ENCODE results near the gene PRSS36.
"Not testable (repeated sequence)": the region's sequence is repeated elsewhere in the genome, so short reads cannot be mapped to it uniquely, and the experiment has no call there.

PRSS36 gene

DNA sequence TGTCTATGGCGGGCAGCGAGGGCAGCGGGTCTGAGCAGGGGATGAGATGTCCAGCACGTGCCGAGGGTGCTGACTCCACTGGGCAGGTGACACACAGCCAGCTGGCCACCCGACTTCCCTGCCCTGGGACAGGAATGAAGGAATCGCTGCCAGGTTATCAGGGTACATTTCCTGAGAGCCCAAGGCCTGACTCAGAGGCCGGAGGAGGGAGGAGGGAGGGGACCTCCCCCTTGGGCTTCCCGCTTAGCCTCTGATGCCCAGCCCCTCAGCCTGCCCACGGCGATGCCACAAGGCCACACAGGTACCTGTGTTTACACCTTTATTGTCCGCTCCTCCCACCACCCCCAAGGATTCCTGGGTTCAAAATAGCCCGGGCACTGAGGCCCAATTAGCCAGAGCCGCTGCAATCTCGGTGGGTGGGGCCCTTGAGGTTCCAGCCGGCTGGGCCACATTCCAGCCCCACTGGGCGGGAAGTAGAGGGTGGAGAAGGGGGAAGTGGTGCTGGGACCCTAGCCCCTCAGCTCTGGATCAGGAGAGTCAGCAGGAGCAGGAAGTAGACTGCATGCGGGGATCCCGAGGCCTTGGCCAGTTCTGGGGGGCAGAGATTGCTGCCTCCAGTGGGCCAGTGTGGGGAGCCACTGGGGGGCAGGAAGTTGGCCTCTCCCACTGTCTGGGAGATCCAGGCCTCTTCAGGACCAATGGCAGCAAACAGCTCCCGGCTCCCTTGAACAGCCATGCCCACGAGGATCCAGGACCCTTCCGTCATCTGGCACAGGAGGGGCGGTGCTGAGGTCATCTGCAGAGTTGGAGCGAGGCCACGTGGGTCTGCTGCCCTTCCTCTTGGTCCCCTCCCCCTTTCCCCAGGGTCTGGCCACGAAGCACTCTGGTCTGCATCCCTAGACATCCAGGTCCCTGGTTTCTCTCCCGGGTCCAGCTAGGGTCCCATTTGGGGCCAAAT is 11.0 kb downstream of the PRSS36 start:
- Histone ChIP-seq H3K27ac (ENCODE audit: low read length) (no peak overlapping the region), H4K20me1 (ENCODE audit: insufficient read depth, low read length) (no peaks in the 10 kb centered on the region), H2AFZ (ENCODE audit: low read depth, low read length) (no peak overlapping the region), H3K79me2 (ENCODE audit: insufficient read depth, low read length) (no peaks in the 10 kb centered on the region), H3K4me2 (ENCODE audit: insufficient read depth, low read length) (no peak overlapping the region), H3K4me3 (ENCODE audit: low read depth in 1 of 2, low read length in 2 of 2) (no peak overlapping the region), H3K27me3 (ENCODE audit: insufficient read depth, low read length, poor library complexity) (no peaks in the 10 kb centered on the region), H3K9me3 (ENCODE audit: insufficient read depth, low read length, severe bottlenecking) (no peaks in the 10 kb centered on the region), H3K9ac (ENCODE audit: low read depth, low read length) (no peak overlapping the region), H3K36me3 (ENCODE audit: insufficient read depth, low read length) (no peaks in the 10 kb centered on the region), H3K4me1 (ENCODE audit: insufficient read depth, low read length) (peaks cover 18% of the 10 kb centered on the region)
- ATAC-seq (ENCODE audit: insufficient read depth, low read depth) (no peak), DNase-seq (no peak)
- TF ChIP-seq, protein P1, sequence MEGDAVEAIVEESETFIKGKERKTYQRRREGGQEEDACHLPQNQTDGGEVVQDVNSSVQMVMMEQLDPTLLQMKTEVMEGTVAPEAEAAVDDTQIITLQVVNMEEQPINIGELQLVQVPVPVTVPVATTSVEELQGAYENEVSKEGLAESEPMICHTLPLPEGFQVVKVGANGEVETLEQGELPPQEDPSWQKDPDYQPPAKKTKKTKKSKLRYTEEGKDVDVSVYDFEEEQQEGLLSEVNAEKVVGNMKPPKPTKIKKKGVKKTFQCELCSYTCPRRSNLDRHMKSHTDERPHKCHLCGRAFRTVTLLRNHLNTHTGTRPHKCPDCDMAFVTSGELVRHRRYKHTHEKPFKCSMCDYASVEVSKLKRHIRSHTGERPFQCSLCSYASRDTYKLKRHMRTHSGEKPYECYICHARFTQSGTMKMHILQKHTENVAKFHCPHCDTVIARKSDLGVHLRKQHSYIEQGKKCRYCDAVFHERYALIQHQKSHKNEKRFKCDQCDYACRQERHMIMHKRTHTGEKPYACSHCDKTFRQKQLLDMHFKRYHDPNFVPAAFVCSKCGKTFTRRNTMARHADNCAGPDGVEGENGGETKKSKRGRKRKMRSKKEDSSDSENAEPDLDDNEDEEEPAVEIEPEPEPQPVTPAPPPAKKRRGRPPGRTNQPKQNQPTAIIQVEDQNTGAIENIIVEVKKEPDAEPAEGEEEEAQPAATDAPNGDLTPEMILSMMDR (IDR thresholded peaks at IDR 0.05; ENCODE audit: borderline replicate concordance, extremely low read depth, low read length, poor library complexity, severe bottlenecking), result no peak

DNA sequence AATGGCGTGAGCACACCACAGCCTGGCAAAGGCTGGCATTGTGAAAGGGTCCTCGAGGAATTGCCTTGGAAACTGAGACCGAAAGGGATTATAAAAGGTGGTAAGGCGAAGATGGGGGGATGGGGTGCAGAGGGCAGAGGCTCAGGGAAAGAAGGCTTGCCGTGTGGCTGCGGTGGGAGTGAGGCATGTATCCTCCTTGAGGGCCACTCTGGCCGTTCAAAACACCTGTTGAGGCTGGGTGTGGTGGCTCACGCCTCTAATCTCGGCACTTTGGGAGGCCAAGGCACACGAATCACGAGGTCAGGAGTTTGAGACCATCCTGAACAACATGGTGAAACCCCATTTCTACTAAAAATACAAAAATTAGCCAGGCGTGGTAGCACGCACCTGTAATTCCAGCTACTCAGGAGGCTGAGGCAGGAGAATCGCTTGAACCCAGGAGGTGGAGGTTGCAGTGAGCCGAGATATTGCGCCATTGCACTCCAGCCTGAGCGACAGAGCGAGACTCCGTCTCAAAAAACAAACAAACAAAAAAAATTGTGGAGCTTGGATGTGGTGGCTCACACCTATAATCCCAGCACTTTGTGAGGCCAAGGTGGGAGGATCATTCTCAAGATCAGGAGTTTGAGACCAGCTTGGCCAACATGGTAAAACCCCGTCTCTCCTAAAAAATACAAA is 12.9 kb downstream of the PRSS36 start:
- not testable (repeated sequence) for H3K4me3 ChIP-seq (ENCODE audit: low read depth in 1 of 2, low read length in 2 of 2); H3K4me2 ChIP-seq (ENCODE audit: insufficient read depth, low read length)

DNA sequence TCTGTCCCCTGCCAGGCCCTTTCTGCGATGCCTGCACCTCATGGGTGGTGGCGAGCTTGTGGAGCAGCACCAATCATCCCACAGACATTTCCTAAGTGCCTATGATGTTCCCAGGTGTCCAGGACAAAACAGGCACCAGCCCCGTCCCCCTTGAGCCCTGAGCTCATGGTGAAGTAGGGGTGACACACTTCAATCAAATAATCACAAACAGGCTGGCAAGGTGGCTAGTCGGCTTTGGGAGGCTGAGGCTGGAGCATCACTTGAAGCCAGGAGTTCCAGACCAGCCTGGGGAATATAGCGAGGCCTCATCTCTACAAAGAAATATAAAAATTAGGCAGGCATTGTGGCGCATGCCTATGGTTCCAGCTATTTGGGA is 13.6 kb downstream of the PRSS36 start:
- H3K27ac ChIP-seq (ENCODE audit: low read length), result no peak overlapping the region
- no peaks in the 10 kb centered on the region for H4K20me1 ChIP-seq (ENCODE audit: insufficient read depth, low read length)
- peaks cover 9% of the 10 kb centered on the region for H3K36me3 ChIP-seq (ENCODE audit: insufficient read depth, low read length)
- no peak overlapping the region for H2AFZ ChIP-seq (ENCODE audit: low read depth, low read length)
- no peak overlapping the region for H3K9ac ChIP-seq (ENCODE audit: low read depth, low read length)
- no peak overlapping the region for H3K4me2 ChIP-seq (ENCODE audit: insufficient read depth, low read length)
- no peaks in the 10 kb centered on the region for H3K27me3 ChIP-seq (ENCODE audit: insufficient read depth, low read length, poor library complexity)
- peaks cover 3% of the 10 kb centered on the region for H3K4me1 ChIP-seq (ENCODE audit: insufficient read depth, low read length)
- H3K4me3 ChIP-seq (ENCODE audit: low read depth in 1 of 2, low read length in 2 of 2), result no peak overlapping the region
- DNase-seq, result no peak
- H3K79me2 ChIP-seq (ENCODE audit: insufficient read depth, low read length), result no peaks in the 10 kb centered on the region
- TF ChIP-seq EZH2 (IDR thresholded peaks at IDR 0.05; ENCODE audit: borderline replicate concordance, low read depth, low read length, severe bottlenecking), result no peak
- TF ChIP-seq, protein P1 (IDR thresholded peaks at IDR 0.05; ENCODE audit: borderline replicate concordance, extremely low read depth, low read length, poor library complexity, severe bottlenecking), result no peak
- no peaks in the 10 kb centered on the region for H3K9me3 ChIP-seq (ENCODE audit: insufficient read depth, low read length, severe bottlenecking)
- ATAC-seq (ENCODE audit: insufficient read depth, low read depth), result no peak

More for the DNA sequence above, 12.9 kb downstream of the PRSS36 start:
- not testable (repeated sequence) for H4K20me1 ChIP-seq (ENCODE audit: insufficient read depth, low read length); H3K9ac ChIP-seq (ENCODE audit: low read depth, low read length); H3K27me3 ChIP-seq (ENCODE audit: insufficient read depth, low read length, poor library complexity); H3K36me3 ChIP-seq (ENCODE audit: insufficient read depth, low read length); DNase-seq; ATAC-seq (ENCODE audit: insufficient read depth, low read depth); H2AFZ ChIP-seq (ENCODE audit: low read depth, low read length); H3K27ac ChIP-seq (ENCODE audit: low read length); H3K9me3 ChIP-seq (ENCODE audit: insufficient read depth, low read length, severe bottlenecking); H3K79me2 ChIP-seq (ENCODE audit: insufficient read depth, low read length)
- H3K4me1 ChIP-seq (ENCODE audit: insufficient read depth, low read length), result peaks cover 10% of the 10 kb centered on the region

All from DND-41 (cell line).